ENCODE measurements around the gene LRRC57. TPM values are rescaled to one million over a fixed set of nuclear protein-coding genes. Genes with fewer than 3 reads are reported as not detected.

The LRRC57 gene
- total and polyA plus RNA-seq, 2 of the 13 experiments (the other 11 are each of a cell fraction or from before 2014, with no cell fraction given) = 5.8 to 14.8 TPM

DNA sequence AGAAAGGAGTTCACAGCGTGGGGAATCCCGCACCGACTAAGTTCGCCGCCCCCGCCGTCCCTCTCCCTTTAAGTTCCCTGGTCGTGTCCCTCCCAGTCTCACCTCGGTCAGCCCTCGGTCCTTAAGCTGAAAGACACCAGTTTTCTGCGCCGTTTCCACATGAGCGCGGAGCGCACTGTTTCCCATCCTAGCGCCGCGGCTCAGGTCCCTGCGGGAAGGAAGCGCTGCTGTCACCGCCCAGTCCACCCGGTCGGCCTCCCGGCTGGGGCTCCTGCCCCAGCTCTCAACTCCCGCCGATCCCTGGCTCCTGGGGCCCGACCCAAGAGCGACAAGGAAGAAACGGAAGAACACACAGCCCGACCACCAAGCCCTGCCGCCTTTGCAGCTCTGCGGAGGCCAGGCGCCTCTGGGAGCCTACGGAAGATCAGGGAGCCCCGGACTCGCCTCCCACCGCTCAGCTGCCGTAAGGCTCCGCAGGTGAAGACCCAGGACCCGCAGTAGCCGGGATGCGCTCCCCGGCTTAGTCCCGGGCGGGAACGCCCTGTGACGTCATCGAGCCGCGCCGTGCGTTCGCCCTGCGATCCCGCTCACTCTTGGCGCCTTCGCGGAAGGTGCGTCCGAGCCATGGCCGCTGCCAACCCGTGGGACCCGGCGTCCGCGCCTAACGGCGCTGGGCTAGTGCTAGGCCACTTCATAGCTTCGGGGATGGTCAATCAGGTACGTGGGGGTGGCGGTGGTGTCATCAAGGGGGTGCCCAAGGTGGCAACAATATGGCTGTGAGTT is at the start of gene LRRC57, which contains the start of gene HAUS2 (continued):
- TF ChIP-seq, protein P1, sequence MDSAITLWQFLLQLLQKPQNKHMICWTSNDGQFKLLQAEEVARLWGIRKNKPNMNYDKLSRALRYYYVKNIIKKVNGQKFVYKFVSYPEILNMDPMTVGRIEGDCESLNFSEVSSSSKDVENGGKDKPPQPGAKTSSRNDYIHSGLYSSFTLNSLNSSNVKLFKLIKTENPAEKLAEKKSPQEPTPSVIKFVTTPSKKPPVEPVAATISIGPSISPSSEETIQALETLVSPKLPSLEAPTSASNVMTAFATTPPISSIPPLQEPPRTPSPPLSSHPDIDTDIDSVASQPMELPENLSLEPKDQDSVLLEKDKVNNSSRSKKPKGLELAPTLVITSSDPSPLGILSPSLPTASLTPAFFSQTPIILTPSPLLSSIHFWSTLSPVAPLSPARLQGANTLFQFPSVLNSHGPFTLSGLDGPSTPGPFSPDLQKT (CRISPR knock-in tag; IDR thresholded peaks at IDR 0.05; ENCODE audit: borderline replicate concordance) = no peak
- TF ChIP-seq, protein P2, sequence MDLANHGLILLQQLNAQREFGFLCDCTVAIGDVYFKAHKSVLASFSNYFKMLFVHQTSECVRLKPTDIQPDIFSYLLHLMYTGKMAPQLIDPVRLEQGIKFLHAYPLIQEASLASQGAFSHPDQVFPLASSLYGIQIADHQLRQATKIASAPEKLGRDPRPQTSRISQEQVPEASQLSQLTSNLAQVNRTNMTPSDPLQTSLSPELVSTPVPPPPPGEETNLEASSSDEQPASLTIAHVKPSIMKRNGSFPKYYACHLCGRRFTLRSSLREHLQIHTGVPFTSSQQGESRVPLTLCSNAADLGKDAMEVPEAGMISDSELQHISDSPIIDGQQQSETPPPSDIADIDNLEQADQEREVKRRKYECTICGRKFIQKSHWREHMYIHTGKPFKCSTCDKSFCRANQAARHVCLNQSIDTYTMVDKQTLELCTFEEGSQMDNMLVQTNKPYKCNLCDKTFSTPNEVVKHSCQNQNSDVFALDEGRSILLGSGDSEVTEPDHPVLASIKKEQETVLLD (CRISPR knock-in tag; IDR thresholded peaks at IDR 0.05; ENCODE audit: low read depth) = no peak
- TF ChIP-seq ZNF720 (CRISPR knock-in tag; IDR thresholded peaks at IDR 0.05) = no peak
- TF ChIP-seq, protein P3, sequence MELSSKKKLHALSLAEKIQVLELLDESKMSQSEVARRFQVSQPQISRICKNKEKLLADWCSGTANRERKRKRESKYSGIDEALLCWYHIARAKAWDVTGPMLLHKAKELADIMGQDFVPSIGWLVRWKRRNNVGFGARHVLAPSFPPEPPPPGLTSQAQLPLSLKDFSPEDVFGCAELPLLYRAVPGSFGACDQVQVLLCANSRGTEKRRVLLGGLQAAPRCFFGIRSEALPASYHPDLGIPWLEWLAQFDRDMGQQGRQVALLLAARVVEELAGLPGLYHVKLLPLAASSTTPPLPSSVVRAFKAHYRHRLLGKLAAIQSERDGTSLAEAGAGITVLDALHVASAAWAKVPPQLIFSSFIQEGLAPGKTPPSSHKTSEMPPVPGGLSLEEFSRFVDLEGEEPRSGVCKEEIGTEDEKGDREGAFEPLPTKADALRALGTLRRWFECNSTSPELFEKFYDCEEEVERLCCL (CRISPR knock-in tag; IDR thresholded peaks at IDR 0.05; ENCODE audit: borderline replicate concordance) = peak; percentile 41; the same call in 1 of the 2 replicates
- TF ChIP-seq ZC3H13 (CRISPR knock-in tag; IDR thresholded peaks at IDR 0.05) = peak; percentile 68; the same call in 1 of the 2 replicates
- TF ChIP-seq JUN (CRISPR knock-in tag; IDR thresholded peaks at IDR 0.05) = 0 out of 2 replicates have a peak, but pooled peaks have one; percentile 67
- TF ChIP-seq, protein P4, sequence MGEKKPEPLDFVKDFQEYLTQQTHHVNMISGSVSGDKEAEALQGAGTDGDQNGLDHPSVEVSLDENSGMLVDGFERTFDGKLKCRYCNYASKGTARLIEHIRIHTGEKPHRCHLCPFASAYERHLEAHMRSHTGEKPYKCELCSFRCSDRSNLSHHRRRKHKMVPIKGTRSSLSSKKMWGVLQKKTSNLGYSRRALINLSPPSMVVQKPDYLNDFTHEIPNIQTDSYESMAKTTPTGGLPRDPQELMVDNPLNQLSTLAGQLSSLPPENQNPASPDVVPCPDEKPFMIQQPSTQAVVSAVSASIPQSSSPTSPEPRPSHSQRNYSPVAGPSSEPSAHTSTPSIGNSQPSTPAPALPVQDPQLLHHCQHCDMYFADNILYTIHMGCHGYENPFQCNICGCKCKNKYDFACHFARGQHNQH (CRISPR knock-in tag; IDR thresholded peaks at IDR 0.05) = peak; percentile 74; the same call in 1 of the 2 replicates
- peak; percentile 50; the same call in 1 of the 2 replicates for TF ChIP-seq ZNF776 (CRISPR knock-in tag; IDR thresholded peaks at IDR 0.05)
- TF ChIP-seq TP53 (CRISPR knock-in tag; conservative IDR thresholded peaks at IDR 0.05) = peak; percentile 86; the same call in 1 of the 2 replicates
- TF ChIP-seq, protein P5, sequence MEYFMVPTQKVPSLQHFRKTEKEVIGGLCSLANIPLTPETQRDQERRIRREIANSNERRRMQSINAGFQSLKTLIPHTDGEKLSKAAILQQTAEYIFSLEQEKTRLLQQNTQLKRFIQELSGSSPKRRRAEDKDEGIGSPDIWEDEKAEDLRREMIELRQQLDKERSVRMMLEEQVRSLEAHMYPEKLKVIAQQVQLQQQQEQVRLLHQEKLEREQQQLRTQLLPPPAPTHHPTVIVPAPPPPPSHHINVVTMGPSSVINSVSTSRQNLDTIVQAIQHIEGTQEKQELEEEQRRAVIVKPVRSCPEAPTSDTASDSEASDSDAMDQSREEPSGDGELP (IDR thresholded peaks at IDR 0.05; ENCODE audit: borderline replicate concordance, low read depth) = no peak; the same call in 1 of the 2 replicates
- peak; percentile 49 for TF ChIP-seq FOXA3 (CRISPR knock-in tag; IDR thresholded peaks at IDR 0.05)
- TF ChIP-seq ELF3 (CRISPR knock-in tag; IDR thresholded peaks at IDR 0.05) = peak; percentile 65
- TF ChIP-seq, protein P6, sequence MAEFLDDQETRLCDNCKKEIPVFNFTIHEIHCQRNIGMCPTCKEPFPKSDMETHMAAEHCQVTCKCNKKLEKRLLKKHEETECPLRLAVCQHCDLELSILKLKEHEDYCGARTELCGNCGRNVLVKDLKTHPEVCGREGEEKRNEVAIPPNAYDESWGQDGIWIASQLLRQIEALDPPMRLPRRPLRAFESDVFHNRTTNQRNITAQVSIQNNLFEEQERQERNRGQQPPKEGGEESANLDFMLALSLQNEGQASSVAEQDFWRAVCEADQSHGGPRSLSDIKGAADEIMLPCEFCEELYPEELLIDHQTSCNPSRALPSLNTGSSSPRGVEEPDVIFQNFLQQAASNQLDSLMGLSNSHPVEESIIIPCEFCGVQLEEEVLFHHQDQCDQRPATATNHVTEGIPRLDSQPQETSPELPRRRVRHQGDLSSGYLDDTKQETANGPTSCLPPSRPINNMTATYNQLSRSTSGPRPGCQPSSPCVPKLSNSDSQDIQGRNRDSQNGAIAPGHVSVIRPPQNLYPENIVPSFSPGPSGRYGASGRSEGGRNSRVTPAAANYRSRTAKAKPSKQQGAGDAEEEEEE (CRISPR knock-in tag; IDR thresholded peaks at IDR 0.05; ENCODE audit: borderline replicate concordance) = peak; percentile 70; the same call in 1 of the 2 replicates
- TF ChIP-seq, protein P7, sequence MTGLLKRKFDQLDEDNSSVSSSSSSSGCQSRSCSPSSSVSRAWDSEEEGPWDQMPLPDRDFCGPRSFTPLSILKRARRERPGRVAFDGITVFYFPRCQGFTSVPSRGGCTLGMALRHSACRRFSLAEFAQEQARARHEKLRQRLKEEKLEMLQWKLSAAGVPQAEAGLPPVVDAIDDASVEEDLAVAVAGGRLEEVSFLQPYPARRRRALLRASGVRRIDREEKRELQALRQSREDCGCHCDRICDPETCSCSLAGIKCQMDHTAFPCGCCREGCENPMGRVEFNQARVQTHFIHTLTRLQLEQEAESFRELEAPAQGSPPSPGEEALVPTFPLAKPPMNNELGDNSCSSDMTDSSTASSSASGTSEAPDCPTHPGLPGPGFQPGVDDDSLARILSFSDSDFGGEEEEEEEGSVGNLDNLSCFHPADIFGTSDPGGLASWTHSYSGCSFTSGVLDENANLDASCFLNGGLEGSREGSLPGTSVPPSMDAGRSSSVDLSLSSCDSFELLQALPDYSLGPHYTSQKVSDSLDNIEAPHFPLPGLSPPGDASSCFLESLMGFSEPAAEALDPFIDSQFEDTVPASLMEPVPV (CRISPR knock-in tag; IDR thresholded peaks at IDR 0.05) = peak; percentile 80; the same call in 1 of the 2 replicates
- no peak for TF ChIP-seq ZNF768 (CRISPR knock-in tag; IDR thresholded peaks at IDR 0.05)
- no peak for TF ChIP-seq SMAD9 (CRISPR knock-in tag; IDR thresholded peaks at IDR 0.05)
- TF ChIP-seq MYNN (CRISPR knock-in tag; IDR thresholded peaks at IDR 0.05; ENCODE audit: low read depth) = peak; percentile 57; the same call in 1 of the 2 replicates
- TF ChIP-seq, protein P8, sequence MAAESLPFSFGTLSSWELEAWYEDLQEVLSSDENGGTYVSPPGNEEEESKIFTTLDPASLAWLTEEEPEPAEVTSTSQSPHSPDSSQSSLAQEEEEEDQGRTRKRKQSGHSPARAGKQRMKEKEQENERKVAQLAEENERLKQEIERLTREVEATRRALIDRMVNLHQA (CRISPR knock-in tag; IDR thresholded peaks at IDR 0.05) = no peak

Measured in HepG2 (cell line).